AG08396 (cell line): ENCODE measurements around the gene MAN1A1.
A peak's percentile ranks its signal among the peaks of the same experiment; 100 is the strongest.

Experiments used
- DNase-seq: peaks from one replicate; pipeline ENCODE4 v3.0.0; 2012; ENCODE audit warnings: low spot score, mixed read lengths

The MAN1A1 gene

GRCh38 chr6:119325559-119326265, 23.8 kb downstream of the MAN1A1 start:
- no peak for DNase-seq

GRCh38 chr6:119324718-119325117, 24.8 kb downstream of the MAN1A1 start:
- no peak for DNase-seq

GRCh38 chr6:119323931-119324330, 25.6 kb downstream of the MAN1A1 start:
- no peak for DNase-seq

GRCh38 chr6:119323478-119323877, 26.1 kb downstream of the MAN1A1 start:
- DNase-seq, result no peak

- no peak for DNase-seq
Measured at GRCh38 chr6:119322715-119323350, 26.7 kb downstream of the MAN1A1 start.

GRCh38 chr6:119322034-119322433, 27.5 kb downstream of the MAN1A1 start:
- DNase-seq, result no peak

- no peak for DNase-seq
Measured at GRCh38 chr6:119319694-119320093, 29.9 kb downstream of the MAN1A1 start.

- DNase-seq, result no peak
Measured at GRCh38 chr6:119318730-119319129, 30.8 kb downstream of the MAN1A1 start.

GRCh38 chr6:119318176-119318575, 31.4 kb downstream of the MAN1A1 start:
- DNase-seq, result no peak

- no peak for DNase-seq
Measured at GRCh38 chr6:119317007-119317406, 32.6 kb downstream of the MAN1A1 start.

- DNase-seq, result no peak
Measured at GRCh38 chr6:119314885-119315272, 34.7 kb downstream of the MAN1A1 start.

GRCh38 chr6:119313937-119314884, 35.4 kb downstream of the MAN1A1 start:
- no peak for DNase-seq

- no peak for DNase-seq
Measured at GRCh38 chr6:119312875-119313338, 36.7 kb downstream of the MAN1A1 start.

- DNase-seq, result no peak
Measured at GRCh38 chr6:119312441-119312840, 37.1 kb downstream of the MAN1A1 start.

- DNase-seq, result no peak
Measured at GRCh38 chr6:119311514-119312142, 37.9 kb downstream of the MAN1A1 start.

GRCh38 chr6:119310486-119311036, 39.0 kb downstream of the MAN1A1 start:
- no peak for DNase-seq

GRCh38 chr6:119308991-119309657, 40.4 kb downstream of the MAN1A1 start:
- no peak for DNase-seq

GRCh38 chr6:119308048-119308570, 41.5 kb downstream of the MAN1A1 start:
- DNase-seq, result peak; percentile 19

- DNase-seq, result no peak
Measured at GRCh38 chr6:119307056-119307455, 42.5 kb downstream of the MAN1A1 start.

- DNase-seq, result no peak
Measured at GRCh38 chr6:119306396-119306968, 43.1 kb downstream of the MAN1A1 start.
